GM12891 (cell line): ENCODE measurements around the gene PPFIBP2.

Source experiments
- DNase-seq: peaks from one replicate; pipeline ENCODE4 v3.0.0; 2011; ENCODE audit warnings: low spot score; ENCODE audit not compliant: insufficient read length
- FAIRE-seq: peaks from 2 replicates; lab custom pipeline; 2011; peaks lifted over from hg19 to GRCh38; lab: Jason Lieb, UNC
- PAX5 ChIP-seq: IDR thresholded peaks from 2 replicates; pipeline ENCODE4 v1.6.1; 2011; ENCODE audit warnings: low read length, moderate library complexity, mild to moderate bottlenecking; ENCODE audit not compliant: insufficient read depth, severe bottlenecking
- POLR2A ChIP-seq: IDR thresholded peaks from 2 replicates; pipeline ENCODE4 v1.6.1; 2011; ENCODE audit warnings: low read depth, low read length, control low read depth
- POLR2AphosphoS5 ChIP-seq: IDR thresholded peaks from 2 replicates; pipeline ENCODE4 v1.6.1; 2011; ENCODE audit warnings: low read depth, low read length, control low read depth
- POU2F2 ChIP-seq: IDR thresholded peaks from 2 replicates; pipeline ENCODE4 v1.6.1; 2011; ENCODE audit warnings: low read depth, mild to moderate bottlenecking, control low read depth, low read length, moderate library complexity
- SPI1 ChIP-seq: IDR thresholded peaks from 2 replicates; pipeline ENCODE4 v1.6.1; 2011; ENCODE audit warnings: low read depth, low read length, control low read depth
- TAF1 ChIP-seq: IDR thresholded peaks from 2 replicates; pipeline ENCODE4 v1.6.1; 2011; ENCODE audit warnings: low read depth, low read length, control low read depth

The PPFIBP2 gene

DNA sequence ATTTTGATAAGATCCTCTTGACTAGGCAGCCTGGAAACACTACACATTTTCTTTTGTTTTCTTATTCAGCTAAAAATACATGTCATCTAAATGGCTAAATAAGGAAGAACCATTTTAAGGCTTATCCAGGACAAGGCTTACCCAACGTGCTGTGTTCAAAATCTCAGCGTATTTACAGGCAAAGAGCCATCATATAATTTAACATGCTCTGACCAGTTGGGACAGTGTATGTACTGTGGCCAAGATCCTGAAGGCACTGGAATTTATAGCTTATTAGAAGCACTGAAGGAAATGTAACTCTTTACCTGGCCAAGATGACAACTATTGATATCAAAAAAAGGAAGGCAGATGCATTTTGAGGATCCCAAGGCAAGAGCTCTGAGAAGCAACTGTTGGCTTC lies 71.1 kb downstream of the PPFIBP2 start:
- no peak for FAIRE-seq
- TF ChIP-seq TAF1: no peak
- TF ChIP-seq POLR2AphosphoS5: no peak
- TF ChIP-seq SPI1: no peak
- TF ChIP-seq PAX5: no peak
- no peak for TF ChIP-seq POLR2A
- no peak for TF ChIP-seq POU2F2
- no peak for DNase-seq

- TF ChIP-seq TAF1 (no peak), PAX5 (no peak), POU2F2 (no peak), POLR2AphosphoS5 (no peak), SPI1 (no peak), POLR2A (no peak)
- DNase-seq: no peak
- FAIRE-seq: no peak
Measured at GRCh38 chr11:7585816-7586215, 72.0 kb downstream of the PPFIBP2 start.

DNA sequence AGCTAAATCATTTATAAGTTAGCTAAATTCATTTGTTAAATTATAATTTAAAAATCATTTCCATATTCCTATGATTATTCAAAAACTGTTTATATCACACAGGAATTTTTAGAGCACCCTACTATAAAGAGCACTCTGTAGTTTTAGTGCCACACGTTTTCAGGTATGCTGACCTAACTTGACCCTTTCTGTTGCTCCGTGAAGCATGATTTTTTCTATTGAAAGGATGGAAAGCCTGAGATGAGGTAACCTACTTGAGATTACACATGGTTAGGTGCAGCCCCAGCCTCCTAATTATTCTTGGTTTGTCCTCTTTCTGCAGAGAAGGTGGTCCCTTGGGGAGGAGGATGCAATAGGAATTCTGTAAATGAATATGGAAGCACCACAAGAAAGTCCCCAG lies 72.6 kb downstream of the PPFIBP2 start:
- FAIRE-seq: no peak
- no peak for TF ChIP-seq SPI1
- TF ChIP-seq PAX5: no peak
- TF ChIP-seq POLR2A: no peak
- no peak for TF ChIP-seq POU2F2
- no peak for TF ChIP-seq POLR2AphosphoS5
- TF ChIP-seq TAF1: no peak
- DNase-seq: no peak

DNA sequence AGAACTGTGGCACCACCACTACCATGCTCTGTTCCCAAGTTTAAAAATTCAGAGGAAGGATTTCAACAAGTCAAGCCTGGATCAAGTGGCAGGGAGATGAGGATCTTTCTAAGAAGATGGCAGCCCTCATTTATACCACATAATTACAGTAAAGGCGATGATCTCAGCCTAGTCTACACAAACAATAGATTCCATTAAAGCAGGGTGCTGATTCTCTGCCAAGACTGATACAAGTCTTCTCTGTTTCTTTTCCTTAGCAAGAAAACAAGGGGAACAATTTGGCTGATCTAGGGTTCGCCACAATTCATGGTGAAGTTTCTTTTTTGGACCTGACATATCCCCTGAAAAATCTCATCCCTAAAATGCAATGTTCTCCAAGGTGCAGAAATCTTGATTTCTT lies 73.9 kb downstream of the PPFIBP2 start:
- no peak for FAIRE-seq
- DNase-seq: no peak
- TF ChIP-seq POLR2AphosphoS5 (no peak), TAF1 (no peak), POLR2A (no peak), POU2F2 (no peak), SPI1 (no peak), PAX5 (no peak)

- FAIRE-seq: no peak
- no peak for DNase-seq
- TF ChIP-seq SPI1: no peak
- no peak for TF ChIP-seq TAF1
- no peak for TF ChIP-seq POU2F2
- no peak for TF ChIP-seq POLR2A
- TF ChIP-seq PAX5: no peak
- no peak for TF ChIP-seq POLR2AphosphoS5
Measured at GRCh38 chr11:7589861-7590260, 76.1 kb downstream of the PPFIBP2 start.

- FAIRE-seq (no peak), DNase-seq (no peak)
- TF ChIP-seq SPI1 (no peak), POLR2AphosphoS5 (no peak), TAF1 (no peak), POLR2A (no peak), POU2F2 (no peak), PAX5 (no peak)
Measured at GRCh38 chr11:7590529-7590928, 76.7 kb downstream of the PPFIBP2 start.

DNA sequence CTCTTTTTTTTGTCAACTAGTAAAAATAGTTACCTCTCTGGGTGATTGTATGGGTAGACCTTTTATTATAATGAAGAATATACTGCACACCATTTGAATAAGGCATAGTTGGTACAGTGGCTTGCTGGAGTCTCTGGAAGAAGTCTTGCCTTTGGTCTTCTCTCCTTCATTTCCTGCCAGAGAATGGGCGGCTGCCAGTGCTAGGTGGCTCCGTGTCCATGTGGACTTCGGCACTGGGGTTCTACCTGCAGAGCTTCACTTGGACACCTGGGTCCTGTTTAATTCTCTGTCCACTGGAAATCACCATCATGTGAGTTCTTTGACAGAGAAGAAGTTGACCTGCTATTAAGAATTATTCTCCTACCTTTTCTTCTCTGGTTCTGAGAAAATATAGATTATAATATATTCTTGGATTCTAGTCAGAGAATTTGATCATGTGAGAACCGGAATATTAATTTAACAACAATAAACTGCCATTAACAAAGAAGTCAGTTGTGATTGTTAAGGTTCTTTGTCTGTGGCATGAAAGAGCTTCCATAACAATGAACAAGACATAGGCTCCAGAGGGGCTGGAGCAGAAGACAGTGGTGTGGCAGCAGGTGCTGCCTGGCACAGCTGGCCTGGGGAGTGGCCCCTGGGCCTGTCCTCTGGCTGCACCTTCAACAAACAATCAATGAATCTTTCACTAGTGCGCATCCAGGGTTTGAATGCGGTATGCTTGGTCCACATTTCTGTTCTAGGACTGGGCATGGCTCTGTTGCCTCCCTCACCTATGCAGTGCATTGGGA lies 77.5 kb downstream of the PPFIBP2 start:
- no peak for FAIRE-seq
- no peak for DNase-seq
- TF ChIP-seq SPI1 (no peak), PAX5 (no peak), POLR2A (no peak), TAF1 (no peak), POLR2AphosphoS5 (no peak), POU2F2 (no peak)

- DNase-seq (no peak), FAIRE-seq (peak; percentile 61)
- TF ChIP-seq PAX5 (no peak), POLR2A (no peak), POU2F2 (no peak), SPI1 (peak; percentile 57), TAF1 (no peak), POLR2AphosphoS5 (no peak)
Measured at GRCh38 chr11:7591987-7592386, 78.2 kb downstream of the PPFIBP2 start.

DNA sequence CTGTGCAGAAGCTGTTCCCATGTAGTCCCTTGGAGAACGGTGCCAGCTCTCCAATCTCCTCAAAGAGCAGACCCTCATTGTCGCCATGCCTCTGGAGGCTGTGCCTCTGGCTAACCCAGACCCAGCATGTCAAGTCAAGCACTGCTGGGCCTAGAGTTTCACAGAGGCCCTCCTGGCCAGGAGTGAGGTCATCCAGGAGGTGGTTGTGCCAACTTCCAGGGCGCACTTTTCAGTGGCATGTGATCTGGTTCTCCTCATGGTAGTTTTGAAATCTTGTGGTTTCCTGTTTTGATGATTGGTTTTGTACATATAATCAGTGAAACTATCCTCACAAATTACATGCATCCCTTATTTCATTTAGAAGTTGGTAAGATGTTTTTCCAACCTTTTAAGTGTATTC lies 78.9 kb downstream of the PPFIBP2 start:
- no peak for FAIRE-seq
- no peak for TF ChIP-seq POU2F2
- no peak for TF ChIP-seq TAF1
- no peak for TF ChIP-seq POLR2AphosphoS5
- no peak for TF ChIP-seq SPI1
- TF ChIP-seq POLR2A: no peak
- TF ChIP-seq PAX5: no peak
- no peak for DNase-seq

DNA sequence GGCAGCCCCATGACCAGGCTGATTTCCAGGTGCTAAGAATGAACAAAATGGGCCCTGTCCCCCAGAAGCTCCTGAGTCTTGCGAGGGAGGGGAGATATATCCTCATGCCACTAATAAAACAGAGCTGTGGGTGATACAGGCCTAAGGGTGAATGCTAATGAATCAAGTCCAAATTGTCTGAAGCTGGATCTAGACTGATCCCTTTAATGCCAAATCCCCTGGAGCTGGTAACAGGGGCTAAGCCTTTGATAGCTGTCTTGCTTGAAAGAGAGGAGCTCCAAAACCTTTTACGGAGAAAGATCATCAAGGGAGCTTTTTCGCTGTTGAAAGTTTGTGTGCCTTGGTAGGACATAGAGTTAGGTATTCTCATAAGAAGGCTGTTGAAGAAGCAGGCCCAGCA lies 79.7 kb downstream of the PPFIBP2 start:
- FAIRE-seq: no peak
- TF ChIP-seq TAF1 (no peak), PAX5 (no peak), POU2F2 (no peak), POLR2AphosphoS5 (no peak), SPI1 (no peak), POLR2A (no peak)
- DNase-seq: no peak
